Parietal lobe (tissue), 2 donors: ENCODE measurements around the gene TXN2. TPM values are rescaled to one million over a fixed set of nuclear protein-coding genes. Genes with fewer than 3 reads are reported as not detected.

Source experiments
- small RNA-seq: library from RNA; depleted of rRNA; stranded (forward); fragments of <200 nt; gene quantifications from one replicate; pipeline ENCODE3, GENCODE V24; 2014; ENCODE audit warnings: low replicate concordance
- total RNA-seq: library from RNA; depleted of rRNA; stranded (reverse); fragments of >200 nt; gene quantifications from one replicate; pipeline ENCODE4 v1.2.3, GENCODE V29; 2014

TXN2 gene, protein sequence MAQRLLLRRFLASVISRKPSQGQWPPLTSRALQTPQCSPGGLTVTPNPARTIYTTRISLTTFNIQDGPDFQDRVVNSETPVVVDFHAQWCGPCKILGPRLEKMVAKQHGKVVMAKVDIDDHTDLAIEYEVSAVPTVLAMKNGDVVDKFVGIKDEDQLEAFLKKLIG
- total RNA-seq: 13.1 TPM

DNA sequence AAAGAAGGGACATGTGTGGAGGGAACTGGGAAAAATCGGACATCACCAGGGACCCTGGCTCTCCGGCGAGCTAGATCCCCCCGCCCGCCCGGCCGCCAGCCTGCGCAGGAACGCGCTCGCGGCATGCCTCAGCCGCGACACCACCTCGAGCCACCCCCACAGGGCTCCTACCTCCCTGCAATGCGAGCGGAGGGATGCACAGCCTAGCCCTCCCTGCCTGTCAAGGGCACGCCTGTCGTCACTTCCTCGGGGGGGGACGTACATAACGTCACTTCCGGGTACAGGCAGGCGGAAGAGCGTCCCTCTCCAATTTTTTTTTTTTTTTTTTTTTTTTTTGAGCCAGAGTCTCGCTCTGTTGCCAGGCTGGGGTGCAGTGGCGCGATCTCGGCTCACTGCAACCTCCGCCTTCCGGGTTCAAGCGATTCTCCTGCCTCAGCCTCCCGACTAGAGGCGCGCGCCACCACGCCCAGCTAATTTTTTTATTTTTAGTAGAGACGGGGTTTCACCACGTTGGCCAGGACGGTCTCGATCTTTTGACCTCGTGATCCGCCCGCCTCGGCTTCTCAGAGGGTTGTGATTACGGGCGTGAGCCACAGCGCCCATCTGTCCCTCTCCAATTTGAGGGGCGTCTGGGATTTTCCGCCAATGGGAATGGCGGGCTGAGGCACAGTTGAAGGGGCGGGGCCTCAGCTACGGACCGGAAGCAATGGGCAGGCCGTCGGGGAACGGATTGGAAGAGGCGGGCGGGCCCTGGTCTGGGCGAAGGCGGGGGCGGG lies at the start of gene TXN2:
TSS of gene TXN2 (minus strand) at position 248 of the 776 bp plus-strand sequence. CDS start 803 bp downstream, outside the sequence.

DNA sequence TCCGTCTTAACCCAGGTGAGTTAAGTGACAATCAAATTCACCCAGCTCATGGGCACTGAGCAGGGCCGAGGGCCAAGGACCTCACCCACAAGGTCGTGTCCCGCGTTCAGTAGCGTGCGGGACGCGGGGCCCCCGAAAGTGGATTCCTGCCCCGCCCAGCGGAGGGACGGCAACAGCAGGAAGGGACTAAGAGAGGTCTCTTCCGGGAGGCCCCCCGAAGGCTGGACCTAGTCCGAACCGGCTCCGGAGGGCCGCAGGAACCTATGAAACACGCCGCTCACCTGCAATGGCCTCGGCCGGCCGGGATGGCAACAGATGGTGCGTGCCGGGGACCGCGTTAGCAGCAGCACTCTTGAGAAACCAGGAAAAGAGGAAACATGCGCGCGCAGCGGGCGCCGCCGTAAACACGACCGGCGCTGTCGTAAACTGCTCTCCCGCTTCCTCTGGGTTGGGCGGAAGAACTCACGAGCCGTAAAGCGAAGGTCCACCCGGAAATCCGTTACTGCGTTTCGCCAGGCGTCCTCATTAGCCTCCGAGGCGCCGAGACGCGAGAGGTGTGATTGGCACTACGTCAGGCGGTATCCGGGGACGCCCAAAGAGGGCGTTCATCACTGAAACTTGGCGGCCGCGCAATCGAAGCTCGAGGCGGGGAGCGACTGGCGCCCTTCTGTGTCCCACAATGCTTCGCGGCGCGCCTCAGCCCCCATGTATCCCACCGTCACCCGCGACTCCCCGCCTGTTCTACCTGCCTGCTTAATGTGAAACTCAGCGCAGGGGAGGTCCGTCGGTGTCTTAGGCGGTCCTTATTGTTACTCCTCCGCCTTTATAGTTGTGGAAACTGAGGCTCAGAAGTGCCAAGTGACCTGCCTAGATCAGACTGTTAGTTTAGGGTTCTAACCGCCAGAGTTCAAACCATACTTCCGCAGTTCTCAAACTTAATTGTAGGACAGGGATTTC lies 47.6 kb upstream of the TXN2 start, which contains the start of gene EIF3D:
TSS of gene EIF3D (minus strand) at position 372 of the 957 bp plus-strand sequence. CDS start 3,045 bp downstream, outside the sequence.

DNA sequence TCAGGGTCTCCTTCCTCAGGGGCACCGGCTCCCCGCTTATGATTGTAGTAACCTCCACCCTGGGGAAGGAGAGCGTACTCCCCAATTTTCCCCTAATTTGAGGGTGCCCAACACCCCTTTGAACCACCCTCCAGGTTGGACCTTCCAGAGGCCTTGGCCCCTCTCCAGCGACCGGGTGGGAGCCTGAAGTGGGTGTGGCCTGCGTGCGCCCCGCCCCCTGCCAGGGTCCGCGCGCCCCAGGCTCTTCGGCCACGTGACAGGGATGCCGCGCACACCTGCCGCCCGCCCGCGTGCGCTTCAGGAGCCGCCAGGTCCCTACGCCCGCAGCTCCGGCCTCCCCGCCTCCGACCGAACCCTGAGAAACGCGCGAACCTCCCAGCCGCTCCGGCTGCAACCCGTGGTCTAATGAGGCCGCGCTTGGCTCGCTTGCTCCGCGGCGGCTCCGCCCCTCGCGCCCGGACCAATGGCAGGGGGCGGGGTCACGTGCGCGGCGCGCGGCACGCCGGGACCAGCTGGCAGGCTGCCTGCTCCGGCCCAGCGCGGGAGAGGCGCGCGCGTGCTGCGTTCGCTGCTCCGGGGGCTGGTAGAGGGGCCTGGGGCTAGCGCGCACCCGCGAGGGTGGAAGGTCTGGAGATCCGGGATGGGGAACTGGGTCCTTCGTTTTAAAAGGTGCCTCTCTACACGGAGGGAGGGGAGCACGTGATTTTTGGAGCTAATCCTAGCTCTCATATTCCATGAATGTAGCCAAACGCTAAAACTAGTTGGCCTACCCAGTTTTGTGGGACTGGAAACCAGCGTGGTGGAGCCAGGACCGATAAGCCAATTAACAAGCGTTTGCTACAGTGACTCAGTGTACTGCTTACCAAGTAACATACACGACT lies 25.4 kb upstream of the TXN2 start, which contains the start of gene FOXRED2:
TSS of gene FOXRED2 (minus strand) at position 404 of the 881 bp plus-strand sequence. CDS start 618 bp downstream, outside the sequence.

Small RNA genes lying within 50 kb of the gene (small RNA-seq; reads per million reads assigned to genes)
- gene RF00019: not detected

Other genes starting within 250 kb of the TXN2 start
- 5.0 TPM for gene APOL2, start 242.1 kb downstream of the TXN2 start, total RNA-seq
- gene APOL1, start 228.5 kb downstream of the TXN2 start, total RNA-seq: 0.63 TPM
- 49.5 TPM for gene MYH9, start 93.7 kb downstream of the TXN2 start, total RNA-seq
- 12.2 TPM for gene FOXRED2, start 25.4 kb upstream of the TXN2 start, total RNA-seq
- 179 TPM for gene EIF3D, start 47.5 kb upstream of the TXN2 start, total RNA-seq
- 3.8 TPM for gene CACNG2, start 222.1 kb upstream of the TXN2 start, total RNA-seq